NB4 (cell line): Measurements from ENCODE around the gene KLHL3.

Experiments
- TF ChIP-seq, protein P1 (sequence below): IDR thresholded peaks from one replicate; pipeline ENCODE4 v1.5.1; 2012; ENCODE audit warnings: low read depth, low read length
- TF ChIP-seq, protein P2 (sequence below): IDR thresholded peaks from 2 replicates; pipeline ENCODE4 v1.6.1; 2011; ENCODE audit warnings: low read depth, low read length

DNA sequence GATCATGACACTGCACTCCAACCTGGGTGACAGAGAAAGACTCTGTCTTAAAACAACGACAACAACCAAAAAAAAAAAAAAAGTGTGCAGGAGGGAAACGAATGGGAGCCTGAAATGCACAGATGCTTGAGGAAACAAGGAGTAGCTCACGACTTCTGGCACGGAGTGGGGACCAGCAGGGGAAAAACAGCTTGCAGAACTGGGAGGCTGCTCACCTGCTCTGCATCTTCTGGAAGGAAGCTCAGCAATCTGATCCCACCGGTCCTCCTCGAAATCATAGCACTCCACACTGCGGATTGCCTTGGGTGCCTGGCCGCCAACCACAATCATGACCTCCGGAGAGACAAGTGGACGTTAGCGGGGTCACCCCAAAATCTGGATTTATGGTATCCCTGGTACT lies 96.2 kb downstream of the KLHL3 start:
- TF ChIP-seq, protein P1, sequence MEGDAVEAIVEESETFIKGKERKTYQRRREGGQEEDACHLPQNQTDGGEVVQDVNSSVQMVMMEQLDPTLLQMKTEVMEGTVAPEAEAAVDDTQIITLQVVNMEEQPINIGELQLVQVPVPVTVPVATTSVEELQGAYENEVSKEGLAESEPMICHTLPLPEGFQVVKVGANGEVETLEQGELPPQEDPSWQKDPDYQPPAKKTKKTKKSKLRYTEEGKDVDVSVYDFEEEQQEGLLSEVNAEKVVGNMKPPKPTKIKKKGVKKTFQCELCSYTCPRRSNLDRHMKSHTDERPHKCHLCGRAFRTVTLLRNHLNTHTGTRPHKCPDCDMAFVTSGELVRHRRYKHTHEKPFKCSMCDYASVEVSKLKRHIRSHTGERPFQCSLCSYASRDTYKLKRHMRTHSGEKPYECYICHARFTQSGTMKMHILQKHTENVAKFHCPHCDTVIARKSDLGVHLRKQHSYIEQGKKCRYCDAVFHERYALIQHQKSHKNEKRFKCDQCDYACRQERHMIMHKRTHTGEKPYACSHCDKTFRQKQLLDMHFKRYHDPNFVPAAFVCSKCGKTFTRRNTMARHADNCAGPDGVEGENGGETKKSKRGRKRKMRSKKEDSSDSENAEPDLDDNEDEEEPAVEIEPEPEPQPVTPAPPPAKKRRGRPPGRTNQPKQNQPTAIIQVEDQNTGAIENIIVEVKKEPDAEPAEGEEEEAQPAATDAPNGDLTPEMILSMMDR, result no peak
- TF ChIP-seq, protein P2, sequence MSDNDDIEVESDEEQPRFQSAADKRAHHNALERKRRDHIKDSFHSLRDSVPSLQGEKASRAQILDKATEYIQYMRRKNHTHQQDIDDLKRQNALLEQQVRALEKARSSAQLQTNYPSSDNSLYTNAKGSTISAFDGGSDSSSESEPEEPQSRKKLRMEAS, result no peak
